ENCODE data around the gene PURA. TPM values are rescaled to one million over a fixed set of nuclear protein-coding genes. Genes with fewer than 3 reads are reported as not detected.
A peak's percentile ranks its signal among the peaks of the same experiment; 100 is the strongest.

Gene PURA
- total and polyA plus RNA-seq, 3 experiments from 2014 or later: 4.8 to 16.4 (median 14.8) TPM

GRCh38 chr5:140115186-140115500 is 1.2 kb downstream of the PURA start:
- Histone ChIP-seq H3K4me3 (ENCODE audit: low read length) (no peak overlapping the region), H3K9me3 (ENCODE audit: low read length) (no peaks in the 10 kb centered on the region), H3K36me3 (ENCODE audit: insufficient read depth, low read length) (no peaks in the 10 kb centered on the region), H3K4me1 (ENCODE audit: insufficient read depth, low read length) (peaks cover 61% of the 10 kb centered on the region), H3K27ac (ENCODE audit: low read depth, low read length) (peak overlapping the region; percentile 74), H3K27me3 (ENCODE audit: insufficient read depth, low read length, poor library complexity, severe bottlenecking) (no peaks in the 10 kb centered on the region)
- Mint-ChIP-seq H3K4me3 (peak overlapping the region; percentile 94 to 98 (median 95)), H3K9me3 (no peaks in the 10 kb centered on the region), H3K27ac (peak overlapping the region; percentile 86 to 99 (median 96)), H3K36me3 (peaks cover 0 to 7% (median 0%) of the 10 kb centered on the region in 3 donors), H3K4me1 (peaks cover 53 to 80% (median 63%) of the 10 kb centered on the region in 3 donors), H3K27me3 (no peaks in the 10 kb centered on the region)
- ChIA-PET CTCF (interaction anchor here (2.1 to 6.4 kb wide), 2 partner anchors 30 to 41 kb away, joined by 5 to 53 read pairs; no protein-coding TSS in a partner anchor), POLR2A (interaction anchor here (0.6 to 1.2 kb wide), 4 partner anchors 10 to 1549 kb away, joined by 3 to 5 read pairs (median 4); no protein-coding TSS in a partner anchor)
- no peak for DNase-seq

DNA sequence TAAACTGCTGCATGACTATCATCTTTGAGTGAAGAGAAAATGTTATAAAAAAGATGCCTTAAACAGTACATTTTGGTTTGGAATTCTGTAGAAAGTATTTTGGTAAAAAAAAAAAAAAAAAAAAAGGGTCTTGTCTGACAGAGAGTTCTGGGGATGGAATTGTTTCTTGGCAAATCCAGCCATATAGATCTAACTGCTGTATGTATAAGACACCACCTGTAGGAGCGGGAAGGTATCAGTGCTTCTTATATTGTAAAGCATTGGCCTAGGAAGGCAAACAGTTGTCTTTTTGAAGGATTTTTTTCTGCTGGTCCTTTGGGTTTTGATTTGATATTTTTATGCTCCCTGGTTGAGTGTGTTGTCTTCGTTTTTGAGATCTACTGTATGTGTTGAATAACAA is 2.8 kb downstream of the PURA start:
- Histone ChIP-seq H3K36me3 (ENCODE audit: insufficient read depth, low read length) (no peaks in the 10 kb centered on the region), H3K27ac (ENCODE audit: low read depth, low read length) (no peak overlapping the region), H3K4me1 (ENCODE audit: insufficient read depth, low read length) (peaks cover 58% of the 10 kb centered on the region), H3K27me3 (ENCODE audit: insufficient read depth, low read length, poor library complexity, severe bottlenecking) (no peaks in the 10 kb centered on the region), H3K9me3 (ENCODE audit: low read length) (no peaks in the 10 kb centered on the region), H3K4me3 (ENCODE audit: low read length) (no peak overlapping the region)
- no peak for DNase-seq
- Mint-ChIP-seq H3K27me3 (no peaks in the 10 kb centered on the region), H3K4me3 (peak overlapping the region in 6 of 7 donors; percentile 26 to 97 (median 46)), H3K9me3 (no peaks in the 10 kb centered on the region), H3K27ac (peak overlapping the region in 6 of 8 donors; percentile 4 to 90 (median 28)), H3K36me3 (peaks cover 0 to 7% (median 0%) of the 10 kb centered on the region in 3 donors), H3K4me1 (peaks cover 52 to 79% (median 66%) of the 10 kb centered on the region in 3 donors)
- ChIA-PET CTCF (interaction anchor here (2.7 to 6.4 kb wide), 2 partner anchors 9 to 28 kb away, joined by 11 to 53 read pairs; no protein-coding TSS in a partner anchor), POLR2A (interaction anchor here (0.9 kb wide), 1 partner anchor 10 kb away, joined by 4 read pairs; no protein-coding TSS in a partner anchor)

DNA sequence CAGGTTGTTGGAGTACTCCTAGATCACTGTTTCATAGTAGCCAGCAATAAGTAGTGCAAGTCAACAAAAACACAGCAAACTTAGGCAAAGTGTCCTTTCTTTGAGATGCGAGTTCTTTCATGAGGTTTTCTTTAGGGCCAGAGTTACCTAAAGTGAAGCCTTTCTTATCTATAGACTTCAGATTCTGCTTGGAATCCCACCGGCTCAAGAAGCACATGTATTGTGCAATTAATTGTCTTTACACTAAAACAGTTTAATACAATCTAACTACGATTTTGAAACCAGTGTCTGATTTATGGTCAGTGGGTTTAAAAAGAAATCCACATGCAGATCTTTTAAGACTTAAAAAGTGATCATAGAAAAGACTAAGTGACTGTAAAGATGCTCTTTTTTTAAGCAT is 3.6 kb downstream of the PURA start:
- Histone ChIP-seq H3K27ac (ENCODE audit: low read depth, low read length) (no peak overlapping the region), H3K4me1 (ENCODE audit: insufficient read depth, low read length) (peaks cover 50% of the 10 kb centered on the region), H3K36me3 (ENCODE audit: insufficient read depth, low read length) (no peaks in the 10 kb centered on the region), H3K9me3 (ENCODE audit: low read length) (no peaks in the 10 kb centered on the region), H3K27me3 (ENCODE audit: insufficient read depth, low read length, poor library complexity, severe bottlenecking) (no peaks in the 10 kb centered on the region), H3K4me3 (ENCODE audit: low read length) (no peak overlapping the region)
- ChIA-PET POLR2A (interaction anchor here (0.9 kb wide), 1 partner anchor 10 kb away, joined by 4 read pairs; no protein-coding TSS in a partner anchor), CTCF (interaction anchor here (2.7 to 6.4 kb wide), 2 partner anchors 10 to 27 kb away, joined by 11 to 53 read pairs; no protein-coding TSS in a partner anchor)
- H3K4me3 Mint-ChIP-seq: peak overlapping the region in 3 of 7 donors; percentile 43 to 95 (median 49)
- H3K27me3 Mint-ChIP-seq: no peaks in the 10 kb centered on the region
- H3K4me1 Mint-ChIP-seq: peaks cover 52 to 79% (median 66%) of the 10 kb centered on the region in 3 donors
- peak overlapping the region in 5 of 8 donors; percentile 8 to 90 (median 66) for H3K27ac Mint-ChIP-seq
- peaks cover 0 to 7% (median 0%) of the 10 kb centered on the region in 3 donors for H3K36me3 Mint-ChIP-seq
- no peaks in the 10 kb centered on the region for H3K9me3 Mint-ChIP-seq
- DNase-seq: no peak

- Mint-ChIP-seq H3K36me3 (peaks cover 0 to 7% (median 0%) of the 10 kb centered on the region in 3 donors), H3K9me3 (no peaks in the 10 kb centered on the region), H3K4me3 (peak overlapping the region in 4 of 7 donors; percentile 0 to 20 (median 12)), H3K4me1 (peaks cover 49 to 77% (median 65%) of the 10 kb centered on the region in 3 donors), H3K27ac (peak overlapping the region in 3 of 8 donors; percentile 8 to 90 (median 18)), H3K27me3 (no peaks in the 10 kb centered on the region)
- no peak overlapping the region for H3K4me3 ChIP-seq (ENCODE audit: low read length)
- no peak for DNase-seq
- H3K36me3 ChIP-seq (ENCODE audit: insufficient read depth, low read length): no peaks in the 10 kb centered on the region
- CTCF ChIA-PET: interaction anchor here (1.1 to 6.4 kb wide), 4 partner anchors 11 to 37 kb away, joined by 3 to 53 read pairs (median 8); no protein-coding TSS in a partner anchor
- H3K9me3 ChIP-seq (ENCODE audit: low read length): no peaks in the 10 kb centered on the region
- H3K4me1 ChIP-seq (ENCODE audit: insufficient read depth, low read length): peaks cover 41% of the 10 kb centered on the region
- POLR2A ChIA-PET: interaction anchor here (0.6 to 0.8 kb wide), 3 partner anchors 9 to 27 kb away, joined by 3 to 4 read pairs (median 3); no protein-coding TSS in a partner anchor
- H3K27ac ChIP-seq (ENCODE audit: low read depth, low read length): no peak overlapping the region
- no peaks in the 10 kb centered on the region for H3K27me3 ChIP-seq (ENCODE audit: insufficient read depth, low read length, poor library complexity, severe bottlenecking)
These were observed 4.5 kb downstream of the PURA start for GRCh38 chr5:140118302-140118936.

DNA sequence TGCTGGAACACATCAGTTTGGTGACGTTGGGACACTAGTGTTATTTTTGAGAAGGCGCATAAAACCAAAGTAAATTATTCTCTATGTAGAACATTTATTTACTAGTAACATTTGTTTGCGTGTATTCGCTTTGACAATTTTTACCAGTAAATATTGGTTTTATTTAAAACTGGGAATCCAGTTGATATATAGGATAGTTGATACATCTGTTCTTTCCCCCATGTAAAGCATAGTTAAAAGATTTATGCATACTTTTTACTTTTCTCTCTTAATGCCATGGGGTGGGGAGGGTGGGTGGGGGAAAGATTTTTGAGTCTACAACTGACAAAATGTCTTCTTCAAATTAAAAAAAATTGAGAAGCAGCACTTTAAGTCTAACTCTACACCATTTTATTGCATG is 11.7 kb downstream of the PURA start, which contains the start of gene IGIP:
IGIP (plus strand) TSS at position 301 of the 400 bp plus-strand sequence. CDS start 2,540 bp downstream, outside the sequence.
- no peak for DNase-seq
- no peak within 1 kb of the TSS for H3K4me3 ChIP-seq (ENCODE audit: low read length)
- H3K9me3 Mint-ChIP-seq: no peaks in the 10 kb centered on the region
- no peak within 1 kb of the TSS for H3K27ac Mint-ChIP-seq
- no peaks in the 10 kb centered on the region for H3K9me3 ChIP-seq (ENCODE audit: low read length)
- H3K36me3 ChIP-seq (ENCODE audit: insufficient read depth, low read length): no peaks in the 10 kb centered on the region
- no peaks in the 10 kb centered on the region for H3K27me3 Mint-ChIP-seq
- H3K36me3 Mint-ChIP-seq: no peaks in the 10 kb centered on the region
- H3K27ac ChIP-seq (ENCODE audit: low read depth, low read length): no peak within 1 kb of the TSS
- H3K4me1 ChIP-seq (ENCODE audit: insufficient read depth, low read length): no peaks in the 10 kb centered on the region
- CTCF ChIA-PET: interaction anchor here (1.5 kb wide), 1 partner anchor 19 kb away, joined by 6 read pairs; no protein-coding TSS in a partner anchor
- peaks cover 34 to 58% (median 49%) of the 10 kb centered on the region in 3 donors for H3K4me1 Mint-ChIP-seq
- POLR2A ChIA-PET: no interaction called here
- H3K4me3 Mint-ChIP-seq: no peak within 1 kb of the TSS
- no peaks in the 10 kb centered on the region for H3K27me3 ChIP-seq (ENCODE audit: insufficient read depth, low read length, poor library complexity, severe bottlenecking)

- H3K4me1 Mint-ChIP-seq: peaks cover 37 to 62% (median 54%) of the 10 kb centered on the region in 3 donors
- CTCF ChIA-PET: interaction anchor here (1.1 kb wide), 1 partner anchor 19 kb away, joined by 3 read pairs; no protein-coding TSS in a partner anchor
These were observed 12.6 kb downstream of the PURA start for GRCh38 chr5:140126315-140127012.

GRCh38 chr5:140128376-140128775 is 14.5 kb downstream of the PURA start:
- Mint-ChIP-seq H3K4me3 (no peak overlapping the region), H3K4me1 (peaks cover 34 to 62% (median 55%) of the 10 kb centered on the region in 3 donors), H3K36me3 (no peaks in the 10 kb centered on the region), H3K27ac (no peak overlapping the region), H3K27me3 (no peaks in the 10 kb centered on the region), H3K9me3 (no peaks in the 10 kb centered on the region)
- H3K4me3 ChIP-seq (ENCODE audit: low read length): no peak overlapping the region
- H3K36me3 ChIP-seq (ENCODE audit: insufficient read depth, low read length): no peaks in the 10 kb centered on the region
- DNase-seq: no peak
- H3K9me3 ChIP-seq (ENCODE audit: low read length): no peaks in the 10 kb centered on the region
- H3K27ac ChIP-seq (ENCODE audit: low read depth, low read length): no peak overlapping the region
- no peaks in the 10 kb centered on the region for H3K27me3 ChIP-seq (ENCODE audit: insufficient read depth, low read length, poor library complexity, severe bottlenecking)
- peaks cover 21% of the 10 kb centered on the region for H3K4me1 ChIP-seq (ENCODE audit: insufficient read depth, low read length)
- ChIA-PET CTCF (no interaction called here), POLR2A (no interaction called here)

More at GRCh38 chr5:140126315-140127012, 12.6 kb downstream of the PURA start:
- H3K9me3 ChIP-seq (ENCODE audit: low read length): no peaks in the 10 kb centered on the region
- no peaks in the 10 kb centered on the region for H3K27me3 ChIP-seq (ENCODE audit: insufficient read depth, low read length, poor library complexity, severe bottlenecking)
- H3K36me3 ChIP-seq (ENCODE audit: insufficient read depth, low read length): no peaks in the 10 kb centered on the region
- no peak overlapping the region for H3K27ac Mint-ChIP-seq
- POLR2A ChIA-PET: no interaction called here
- no peaks in the 10 kb centered on the region for H3K27me3 Mint-ChIP-seq
- H3K4me3 Mint-ChIP-seq: no peak overlapping the region
- H3K4me3 ChIP-seq (ENCODE audit: low read length): no peak overlapping the region
- H3K9me3 Mint-ChIP-seq: no peaks in the 10 kb centered on the region
- no peak for DNase-seq
- H3K4me1 ChIP-seq (ENCODE audit: insufficient read depth, low read length): peaks cover 4% of the 10 kb centered on the region
- no peak overlapping the region for H3K27ac ChIP-seq (ENCODE audit: low read depth, low read length)
- H3K36me3 Mint-ChIP-seq: no peaks in the 10 kb centered on the region

Measured in CD8-positive, alpha-beta memory T cell (primary cell).